CD4-positive, alpha-beta T cell treated with Interleukin-17A for 1 hour (primary cell): ENCODE data around the gene RING1.

Experiments
- DNase-seq: peaks from one replicate; pipeline ENCODE4 v3.0.0-alpha.2; 2020

RING1 gene

GRCh38 chr6:33249732-33250630, 41.7 kb downstream of the RING1 start:
- no peak for DNase-seq

- no peak for DNase-seq
Observed at GRCh38 chr6:33250731-33251130, 42.4 kb downstream of the RING1 start.

- no peak for DNase-seq
Observed at GRCh38 chr6:33251395-33252012, 43.2 kb downstream of the RING1 start.

GRCh38 chr6:33252759-33253158, 44.5 kb downstream of the RING1 start:
- no peak for DNase-seq

GRCh38 chr6:33254591-33254990, 46.3 kb downstream of the RING1 start:
- no peak for DNase-seq

- no peak for DNase-seq
Observed at GRCh38 chr6:33259032-33259431, 50.7 kb downstream of the RING1 start.
